Cardiac muscle cell (in vitro differentiated cells and primary cell): ENCODE measurements around the gene GAB2. TPM values are rescaled to one million over a fixed set of nuclear protein-coding genes. Genes with fewer than 3 reads are reported as not detected.

Experiments used
- DNase-seq, 2 donors: peaks; one replicate each; pipeline versions ENCODE4 v3.0.0 to v3.0.0-alpha.2; 2010 to 2017; ENCODE audit warnings: low read depth in 1 of 2, low spot score in 1 of 2
- H3K27ac ChIP-seq: fragments of 200-600 bp; sonication (generic); 2 replicates; pipeline ENCODE4 v1.5.1; 2016
- H3K27me3 ChIP-seq: fragments of 200-600 bp; sonication (generic); 2 replicates; pipeline ENCODE4 v1.6.0; 2016; ENCODE audit warnings: control low read depth
- H3K36me3 ChIP-seq: fragments of 200-600 bp; sonication (generic); 2 replicates; pipeline ENCODE4 v1.5.1; 2016; ENCODE audit warnings: control low read depth
- H3K4me1 ChIP-seq: fragments of 200-600 bp; sonication (generic); 2 replicates; pipeline ENCODE4 v1.8.1; 2017; ENCODE audit warnings: low read depth, mild to moderate bottlenecking, mixed run types
- H3K4me3 ChIP-seq: fragments of 200-600 bp; sonication (generic); 2 replicates; pipeline ENCODE4 v1.5.1; 2016; ENCODE audit warnings: mild to moderate bottlenecking
- H3K9me3 ChIP-seq: fragments of 200-600 bp; sonication (generic); 2 replicates; pipeline ENCODE4 v1.5.1; 2017; ENCODE audit warnings: low read depth, mild to moderate bottlenecking, control low read depth
- CTCF ChIP-seq: IDR thresholded peaks from 2 replicates; pipeline ENCODE4 v1.5.1; 2012; ENCODE audit warnings: low read depth, mild to moderate bottlenecking, low read length
- polyA plus RNA-seq: library from polyadenylated mRNA; unstranded; fragments of >200 nt; fragmentation: Nextera tagmentation; extraction: Ambion mirVana; gene quantifications from 2 replicates; pipeline ENCODE4 v1.2.1, GENCODE V29; 2016
- total RNA-seq: library from RNA; depleted of rRNA; stranded (reverse); fragments of >200 nt; gene quantifications from 2 replicates; pipeline ENCODE4 v1.2.3, GENCODE V29; 2016

The GAB2 gene
- total and polyA plus RNA-seq, 2 experiments from 2014 or later, result 5.3 to 18.0 TPM

DNA sequence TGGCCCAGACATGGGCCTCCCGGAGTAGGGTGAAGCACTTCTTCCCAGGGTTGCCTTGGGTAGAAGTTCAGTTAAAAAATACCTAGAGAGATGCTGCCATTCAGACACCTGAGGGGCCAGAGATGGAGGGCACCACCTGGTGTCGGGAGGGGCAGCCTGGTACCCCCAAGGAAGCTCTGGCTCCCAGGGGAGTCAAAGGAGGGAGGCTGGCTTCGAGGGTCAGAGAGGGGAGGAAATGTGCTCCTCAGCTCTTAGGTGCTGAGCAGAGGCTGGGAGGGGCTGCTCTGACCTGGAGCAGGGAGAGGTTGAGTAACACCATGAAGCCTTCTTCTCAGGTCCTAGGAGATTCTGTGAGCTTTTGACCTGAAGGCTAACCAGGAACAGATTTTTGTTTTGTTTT, 227.8 kb downstream of the GAB2 start:
- no peaks in the 10 kb centered on the region for H3K36me3 ChIP-seq
- peaks cover 30% of the 10 kb centered on the region for H3K4me1 ChIP-seq
- no peaks in the 10 kb centered on the region for H3K9me3 ChIP-seq
- peak overlapping the region; percentile 57 for H3K4me3 ChIP-seq
- H3K27ac ChIP-seq, result no peak overlapping the region
- no peaks in the 10 kb centered on the region for H3K27me3 ChIP-seq
- DNase-seq, result no peak
- TF ChIP-seq CTCF, result no peak

- Histone ChIP-seq H3K9me3 (no peaks in the 10 kb centered on the region), H3K27me3 (no peaks in the 10 kb centered on the region), H3K4me1 (peaks cover 27% of the 10 kb centered on the region), H3K36me3 (no peaks in the 10 kb centered on the region), H3K27ac (no peak overlapping the region), H3K4me3 (peak overlapping the region; percentile 57)
- TF ChIP-seq CTCF, result no peak
- no peak for DNase-seq
Measured at GRCh38 chr11:78189174-78189724, 228.4 kb downstream of the GAB2 start.

DNA sequence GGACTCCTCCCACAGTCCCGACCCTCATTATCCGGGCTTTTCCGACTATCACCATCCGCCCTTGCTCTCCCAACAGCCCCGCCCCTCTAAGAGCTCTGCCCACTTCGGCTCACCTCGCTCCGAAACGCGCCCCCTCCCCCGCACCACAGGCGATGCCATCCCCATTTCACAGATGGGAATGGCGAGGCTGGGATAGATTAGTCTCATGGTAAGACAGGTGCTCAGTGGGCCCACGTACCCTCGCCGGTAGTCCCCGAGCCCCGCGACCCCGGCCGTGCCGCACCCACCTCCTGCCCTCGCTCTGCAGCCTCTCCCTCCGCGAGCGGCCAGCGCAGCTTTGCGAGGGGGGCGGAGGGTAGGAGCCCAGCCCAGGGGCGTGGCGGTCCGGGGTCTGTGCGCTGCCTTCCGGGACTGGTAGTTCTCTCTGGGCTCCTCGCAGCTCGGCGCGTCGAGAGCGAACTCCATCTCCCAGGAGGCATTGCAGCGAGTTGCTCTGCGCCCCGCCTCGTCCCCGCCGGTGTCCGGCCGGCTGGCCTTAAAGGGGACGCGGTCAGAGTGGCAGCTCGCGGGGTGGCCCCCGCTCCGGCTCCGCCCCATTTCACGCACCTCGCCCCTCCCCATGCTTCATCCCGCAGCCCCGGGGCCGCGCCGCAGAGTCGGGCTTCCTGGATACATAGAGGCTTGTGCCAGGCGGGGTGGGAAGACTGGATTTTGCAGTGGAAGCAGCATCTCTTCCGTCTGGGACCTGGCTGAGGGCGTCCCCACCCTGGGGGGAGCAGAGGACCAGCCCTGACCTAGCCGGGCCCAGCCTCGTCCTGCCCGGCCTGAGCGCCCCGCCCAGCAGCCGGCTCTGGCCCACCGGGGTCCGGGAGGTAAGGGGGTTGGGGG, 229.1 kb downstream of the GAB2 start, which contains the start of the genes KCTD21 and USP35:
TSS of gene KCTD21 (minus strand) at position 341 of the 888 bp plus-strand sequence. CDS start 14,072 bp downstream, outside the sequence.
TSS of gene USP35 (plus strand) at position 634 of the 888 bp plus-strand sequence. CDS start 7,327 bp downstream, outside the sequence.
- Histone ChIP-seq H3K27me3 (no peaks in the 10 kb centered on the region), H3K9me3 (no peaks in the 10 kb centered on the region), H3K4me3 (peak within 1 kb of the TSS; percentile 57), H3K27ac (peak within 1 kb of the TSS; percentile 78), H3K36me3 (no peaks in the 10 kb centered on the region), H3K4me1 (peaks cover 27% of the 10 kb centered on the region)
- TF ChIP-seq CTCF, result no peak
- peak; percentile 98 to 99 for DNase-seq

DNA sequence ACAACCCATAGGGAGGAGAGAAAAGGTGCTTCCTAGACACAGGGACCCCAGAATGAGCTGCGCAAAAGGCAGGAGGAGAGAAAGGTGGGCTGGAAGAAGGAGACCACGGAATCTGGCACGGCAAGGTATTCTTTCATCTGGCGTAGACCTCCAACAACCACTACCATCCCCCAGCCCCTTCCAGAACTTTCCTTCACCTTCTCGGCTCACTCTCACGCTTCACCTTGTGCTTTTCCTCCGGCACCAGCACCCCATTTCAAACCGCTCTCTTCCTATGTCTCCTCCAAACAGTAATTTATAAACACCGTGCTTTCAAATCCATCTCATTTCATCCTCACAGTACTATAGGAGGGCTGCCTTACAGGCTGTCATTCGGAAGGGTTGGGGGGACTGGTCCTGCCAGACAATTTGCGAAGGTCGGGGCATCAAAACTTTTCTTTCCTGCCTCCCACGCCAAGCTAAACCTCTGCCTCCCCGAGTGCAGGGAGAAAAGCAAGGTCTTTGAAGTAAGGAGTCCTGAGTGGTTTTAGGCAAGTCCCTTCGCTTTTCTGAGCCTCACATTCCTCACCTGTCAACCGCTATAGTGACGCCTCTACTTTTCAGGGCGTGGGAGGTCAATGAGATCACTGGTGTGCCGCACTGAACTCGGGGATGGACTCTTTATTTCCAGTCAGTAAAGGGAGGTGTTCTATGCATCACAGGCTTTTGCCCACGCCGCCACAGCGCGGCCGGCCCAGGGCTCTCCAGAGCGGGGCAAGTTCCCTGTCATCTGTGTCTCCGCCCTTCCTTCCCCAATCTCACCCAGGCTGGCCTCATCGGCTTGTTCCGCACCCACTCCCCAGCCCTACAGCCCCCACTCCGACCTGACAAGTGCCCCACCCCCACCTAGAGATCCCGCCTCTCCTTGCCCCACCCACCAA, 230.0 kb downstream of the GAB2 start:
- TF ChIP-seq CTCF, result no peak
- Histone ChIP-seq H3K27ac (peak overlapping the region; percentile 78), H3K36me3 (no peaks in the 10 kb centered on the region), H3K27me3 (no peaks in the 10 kb centered on the region), H3K9me3 (no peaks in the 10 kb centered on the region), H3K4me3 (peak overlapping the region; percentile 57), H3K4me1 (peaks cover 27% of the 10 kb centered on the region)
- DNase-seq, result peak in 1 of 2 donors; percentile 53

DNA sequence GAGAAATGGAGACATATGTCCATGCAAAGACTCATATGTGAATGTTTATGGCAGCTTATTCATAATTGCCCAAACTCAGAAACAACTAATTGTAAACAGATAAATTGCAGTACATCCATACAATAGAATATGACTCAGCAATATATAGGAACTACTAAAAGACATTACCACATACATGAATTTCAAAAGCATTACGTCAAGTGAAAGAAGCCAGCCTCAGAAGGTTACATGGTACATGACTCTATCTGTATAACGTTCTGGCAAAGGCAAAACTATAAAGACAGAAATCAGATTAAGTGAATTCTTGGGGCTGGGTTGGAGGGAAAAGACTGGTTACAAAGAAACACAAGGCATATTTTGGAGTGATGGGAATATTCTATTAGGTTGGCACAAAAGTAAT, 236.4 kb downstream of the GAB2 start:
- Histone ChIP-seq H3K4me3 (no peak overlapping the region), H3K4me1 (peaks cover 20% of the 10 kb centered on the region), H3K36me3 (no peaks in the 10 kb centered on the region), H3K27me3 (no peaks in the 10 kb centered on the region), H3K9me3 (no peaks in the 10 kb centered on the region), H3K27ac (no peak overlapping the region)
- DNase-seq, result peak in 1 of 2 donors; percentile 68
- TF ChIP-seq CTCF, result no peak
